Activated CD4-positive, alpha-beta T cell treated with anti-CD3 and anti-CD28 coated beads, Interleukin-2, amount 50 U/mL, for 1 hour (primary cell): ENCODE data around the gene CAMTA1.
A peak's percentile ranks its signal among the peaks of the same experiment; 100 is the strongest.

Source experiments
- DNase-seq: peaks from one replicate; pipeline ENCODE4 v3.0.0-alpha.2; 2020

The CAMTA1 gene

GRCh38 chr1:7613106-7613850, 828.0 kb downstream of the CAMTA1 start:
- no peak for DNase-seq

- no peak for DNase-seq
These were observed 828.6 kb downstream of the CAMTA1 start for GRCh38 chr1:7613851-7614205.

- no peak for DNase-seq
These were observed 829.4 kb downstream of the CAMTA1 start for GRCh38 chr1:7614576-7615074.

- DNase-seq, result no peak
These were observed 829.9 kb downstream of the CAMTA1 start for GRCh38 chr1:7615138-7615537.

- peak; percentile 20 for DNase-seq
These were observed 831.0 kb downstream of the CAMTA1 start for GRCh38 chr1:7616076-7616832.

- no peak for DNase-seq
These were observed 831.7 kb downstream of the CAMTA1 start for GRCh38 chr1:7616953-7617352.

GRCh38 chr1:7617826-7618225, 832.6 kb downstream of the CAMTA1 start:
- DNase-seq, result no peak

GRCh38 chr1:7620196-7620595, 834.9 kb downstream of the CAMTA1 start:
- DNase-seq, result no peak

- no peak for DNase-seq
These were observed 836.3 kb downstream of the CAMTA1 start for GRCh38 chr1:7621334-7622219.

GRCh38 chr1:7623842-7624241, 838.6 kb downstream of the CAMTA1 start:
- DNase-seq, result no peak

- no peak for DNase-seq
These were observed 839.6 kb downstream of the CAMTA1 start for GRCh38 chr1:7624791-7625355.

GRCh38 chr1:7625401-7625800, 840.1 kb downstream of the CAMTA1 start:
- no peak for DNase-seq

GRCh38 chr1:7628273-7628672, 843.0 kb downstream of the CAMTA1 start:
- no peak for DNase-seq

GRCh38 chr1:7629011-7629410, 843.8 kb downstream of the CAMTA1 start:
- DNase-seq, result no peak

GRCh38 chr1:7629465-7630195, 844.4 kb downstream of the CAMTA1 start:
- no peak for DNase-seq

GRCh38 chr1:7630378-7630777, 845.1 kb downstream of the CAMTA1 start:
- no peak for DNase-seq

GRCh38 chr1:7632176-7632575, 846.9 kb downstream of the CAMTA1 start:
- no peak for DNase-seq

GRCh38 chr1:7632681-7633080, 847.4 kb downstream of the CAMTA1 start:
- DNase-seq, result no peak

- no peak for DNase-seq
These were observed 848.4 kb downstream of the CAMTA1 start for GRCh38 chr1:7633506-7634245.

GRCh38 chr1:7634546-7635240, 849.4 kb downstream of the CAMTA1 start:
- no peak for DNase-seq
